OCI-LY7 (cell line): ENCODE results near the gene RGS4.

Source experiments
- CTCF ChIP-seq: fragments of 200-600 bp; sonication (generic); conservative IDR thresholded peaks from 2 replicates; pipeline ENCODE4 v1.5.1; 2014; ENCODE audit warnings: mild to moderate bottlenecking, antibody characterized with exemption, low read length, moderate library complexity, mixed read lengths
- EZH2phosphoT487 ChIP-seq: fragments of 200-600 bp; sonication (generic); IDR thresholded peaks from 2 replicates; pipeline ENCODE4 v1.6.1; 2018; ENCODE audit warnings: low read depth, borderline replicate concordance, mild to moderate bottlenecking, mixed run types, antibody characterized with exemption, low read length, moderate library complexity, mixed read lengths

GRCh38 chr1:163069142-163069541, at the start of gene RGS4:
- TF ChIP-seq CTCF (no peak), EZH2phosphoT487 (no peak)
